BJ (cell line): ENCODE results near the gene PRRC1. TPM values are rescaled to one million over a fixed set of nuclear protein-coding genes. Genes with fewer than 3 reads are reported as not detected.

ENCODE experiments used
- CTCF ChIA-PET: fragments of 350-600 bp; formaldehyde crosslinking; extraction: SDS; loops from one replicate; lab custom pipeline; 2021; ENCODE audit warnings: antibody characterized with exemption, inconsistent platforms; lab: Yijun Ruan, JAX
- POLR2A ChIA-PET: fragments of 300-600 bp; sonication (Branson Sonifier 250); formaldehyde crosslinking; extraction: SDS; loops from one replicate; lab custom pipeline; 2021; ENCODE audit warnings: antibody characterized with exemption; lab: Charles Lee
- DNase-seq: peaks from one replicate; pipeline ENCODE4 v3.0.0-alpha.2; 2011; ENCODE audit warnings: low read depth
- H3K27me3 ChIP-seq: 2 replicates; pipeline ENCODE4 v1.6.0; 2011; ENCODE audit warnings: low read length; ENCODE audit not compliant: control insufficient read depth, insufficient read depth
- H3K36me3 ChIP-seq: 2 replicates; pipeline ENCODE4 v1.5.1; 2011; ENCODE audit warnings: low read length; ENCODE audit not compliant: control insufficient read depth, insufficient read depth
- H3K4me3 ChIP-seq: 2 replicates; pipeline ENCODE4 v1.5.1; 2011; ENCODE audit warnings: low read depth, mild to moderate bottlenecking, control low read depth, low read length
- CTCF ChIP-seq: IDR thresholded peaks from 2 replicates; pipeline ENCODE4 v1.5.1; 2011; ENCODE audit warnings: low read depth, mild to moderate bottlenecking, control low read depth, inconsistent platforms, low read length, moderate library complexity; ENCODE audit not compliant: insufficient read depth
- polyA plus RNA-seq: library from polyadenylated mRNA; depleted of rRNA; stranded (reverse); fragments of >200 nt; gene quantifications from 2 replicates; pipeline ENCODE4 v1.2.3, GENCODE V29; 2011

The PRRC1 gene
- polyA plus RNA-seq, 1 experiment, result 71.3 TPM

- Histone ChIP-seq H3K4me3 (no peak overlapping the region), H3K36me3 (peaks cover 5% of the 10 kb centered on the region), H3K27me3 (no peaks in the 10 kb centered on the region)
- DNase-seq, result no peak
- TF ChIP-seq CTCF, result no peak
- ChIA-PET CTCF (no interaction called here), POLR2A (no interaction called here)
These were observed 39.3 kb downstream of the PRRC1 start for GRCh38 chr5:127556609-127557334.

- ChIA-PET CTCF (no interaction called here), POLR2A (no interaction called here)
- no peak for TF ChIP-seq CTCF
- H3K4me3 ChIP-seq, result no peak overlapping the region
- no peak for DNase-seq
- peaks cover 4% of the 10 kb centered on the region for H3K36me3 ChIP-seq
- H3K27me3 ChIP-seq, result no peaks in the 10 kb centered on the region
These were observed 40.8 kb downstream of the PRRC1 start for GRCh38 chr5:127558273-127558672.

- POLR2A ChIA-PET, result interaction anchor here (0.6 kb wide), 1 partner anchor 141 kb away, joined by 9 read pairs; no protein-coding TSS in a partner anchor
- Histone ChIP-seq H3K27me3 (no peaks in the 10 kb centered on the region), H3K36me3 (no peaks in the 10 kb centered on the region), H3K4me3 (no peak overlapping the region)
- peak; percentile 29 for DNase-seq
- TF ChIP-seq CTCF, result no peak
- CTCF ChIA-PET, result interaction anchor here (1.4 to 1.5 kb wide), 2 partner anchors 10 to 198 kb away, joined by 3 to 4 read pairs; no protein-coding TSS in a partner anchor
These were observed 43.8 kb downstream of the PRRC1 start for GRCh38 chr5:127561254-127561653.

- TF ChIP-seq CTCF, result peak; percentile 23; the same call in 1 of the 2 replicates
- Histone ChIP-seq H3K27me3 (peaks cover 2% of the 10 kb centered on the region; the same call in 1 of the 2 replicates), H3K36me3 (no peaks in the 10 kb centered on the region), H3K4me3 (no peak overlapping the region)
- DNase-seq, result no peak
- ChIA-PET CTCF (interaction anchor here (0.6 to 2.3 kb wide), 4 partner anchors 24 to 642 kb away, joined by 3 to 12 read pairs (median 4); no protein-coding TSS in a partner anchor), POLR2A (interaction anchor here (0.6 kb wide), 1 partner anchor 365 kb away, joined by 3 read pairs; no protein-coding TSS in a partner anchor)
These were observed 44.8 kb downstream of the PRRC1 start for GRCh38 chr5:127562252-127562651.

- no peak for DNase-seq
- POLR2A ChIA-PET, result no interaction called here
- peaks cover 2% of the 10 kb centered on the region; the same call in 1 of the 2 replicates for H3K27me3 ChIP-seq
- CTCF ChIA-PET, result interaction anchor here (1.0 to 2.3 kb wide), 3 partner anchors 23 to 639 kb away, joined by 3 to 12 read pairs (median 3); no protein-coding TSS in a partner anchor
- no peak overlapping the region for H3K4me3 ChIP-seq
- H3K36me3 ChIP-seq, result no peaks in the 10 kb centered on the region
- no peak for TF ChIP-seq CTCF
These were observed 45.7 kb downstream of the PRRC1 start for GRCh38 chr5:127563136-127563535.
